Activated CD8-positive, alpha-beta memory T cell treated with anti-CD3 and anti-CD28 coated beads, Interleukin-2, amount 50 U/mL, for 24 hours (primary cell): ENCODE results near the gene CCDC7.
"Not testable (repeated sequence)": the region's sequence is repeated elsewhere in the genome, so short reads cannot be mapped to it uniquely, and the experiment has no call there.

Experiments used
- DNase-seq: peaks from one replicate; pipeline ENCODE4 v3.0.0-alpha.2; 2020; ENCODE audit errors: extremely low read depth

The CCDC7 gene

DNA sequence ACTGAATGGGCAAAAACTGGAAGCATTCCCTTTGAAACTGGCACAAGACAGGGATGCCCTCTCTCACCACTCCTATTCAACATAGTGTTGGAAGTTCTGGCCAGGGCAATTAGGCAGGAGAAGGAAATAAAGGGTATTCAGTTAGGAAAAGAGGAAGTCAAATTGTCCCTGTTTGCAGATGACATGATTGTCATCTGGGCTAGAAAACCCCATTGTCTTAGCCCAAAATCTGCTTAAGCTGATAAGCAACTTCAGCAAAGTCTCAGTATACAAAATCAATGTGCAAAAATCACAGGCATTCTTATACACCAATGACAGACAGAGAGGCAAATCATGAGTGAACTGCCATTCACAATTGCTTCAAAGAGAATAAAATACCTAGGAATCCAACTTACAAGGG lies 116.8 kb downstream of the CCDC7 start:
- not testable (repeated sequence) for DNase-seq

DNA sequence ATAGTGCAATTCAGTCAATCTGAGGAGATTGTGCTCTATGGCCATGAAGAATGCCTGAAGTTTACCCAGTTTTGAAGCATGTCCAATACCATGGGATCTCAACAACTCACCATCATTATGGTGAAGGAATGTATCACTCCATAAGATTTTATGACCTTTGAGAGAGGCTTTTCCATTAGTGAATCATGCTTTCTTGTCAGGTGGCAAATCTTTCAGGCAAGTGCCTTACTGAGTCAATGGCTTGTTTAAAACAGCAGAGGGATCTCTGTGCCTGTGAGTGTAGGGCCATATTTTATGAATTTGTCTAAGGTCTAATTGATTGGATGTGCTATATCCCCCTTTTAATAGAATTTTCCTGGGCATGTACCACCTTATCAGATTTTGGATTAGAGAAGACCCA lies 131.5 kb downstream of the CCDC7 start:
- no peak for DNase-seq

DNA sequence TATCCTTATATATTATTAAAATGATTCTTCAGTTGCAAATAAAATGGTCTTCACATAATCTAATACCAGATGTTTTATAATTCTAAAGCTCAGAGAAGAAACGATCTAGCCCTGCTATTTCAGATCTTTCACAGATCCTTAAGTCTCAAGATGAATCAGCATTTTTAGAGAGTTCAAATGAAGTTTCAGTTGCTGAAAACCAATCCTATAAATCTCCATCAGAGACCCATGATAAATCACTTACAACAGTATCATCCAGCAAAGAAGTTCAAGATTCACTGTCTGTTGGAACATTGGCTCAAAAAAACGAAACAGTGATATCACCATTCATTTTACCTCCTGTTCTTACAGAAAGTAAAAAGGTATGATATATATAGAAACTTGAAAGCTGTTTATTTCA lies 137.0 kb downstream of the CCDC7 start:
- DNase-seq, result no peak

DNA sequence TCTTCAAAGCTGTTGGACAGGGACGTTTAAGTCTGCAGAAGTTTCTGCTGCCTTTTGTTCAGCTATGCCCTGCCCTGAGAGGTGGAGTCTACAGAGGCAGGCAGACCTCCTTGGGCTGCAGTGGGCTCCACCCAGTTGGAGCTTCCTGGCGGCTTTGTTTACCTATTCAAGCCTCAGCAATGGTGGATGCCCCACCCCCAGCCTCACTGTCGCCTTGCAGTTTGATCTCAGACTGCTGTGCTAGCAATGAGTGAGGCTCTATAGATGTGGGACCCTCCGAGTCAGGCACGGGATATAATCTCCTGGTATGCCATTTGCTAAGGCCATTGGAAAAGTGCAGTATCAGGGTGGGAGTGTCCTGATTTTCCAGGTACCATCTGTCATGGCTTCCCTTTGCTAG lies 152.1 kb downstream of the CCDC7 start:
- DNase-seq, result not testable (repeated sequence)

DNA sequence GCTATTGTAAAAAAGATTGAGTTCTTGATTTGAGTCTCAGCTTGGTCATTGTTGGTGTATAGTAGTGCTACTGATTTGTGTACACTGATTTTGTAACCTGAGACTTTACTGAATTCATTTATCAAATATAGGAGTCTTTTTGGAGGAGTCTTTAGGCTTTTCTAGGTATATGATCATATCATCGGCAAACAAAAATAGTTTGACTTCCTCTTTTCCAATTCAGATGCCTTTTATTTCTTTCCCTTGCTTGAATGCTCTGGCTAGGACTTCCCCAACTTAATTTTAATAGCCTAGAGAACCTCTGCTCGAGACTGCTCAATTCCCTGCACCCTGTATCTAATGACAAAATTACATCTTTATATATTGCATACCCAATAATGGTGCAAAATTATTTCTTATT lies 154.4 kb downstream of the CCDC7 start:
- DNase-seq, result no peak

DNA sequence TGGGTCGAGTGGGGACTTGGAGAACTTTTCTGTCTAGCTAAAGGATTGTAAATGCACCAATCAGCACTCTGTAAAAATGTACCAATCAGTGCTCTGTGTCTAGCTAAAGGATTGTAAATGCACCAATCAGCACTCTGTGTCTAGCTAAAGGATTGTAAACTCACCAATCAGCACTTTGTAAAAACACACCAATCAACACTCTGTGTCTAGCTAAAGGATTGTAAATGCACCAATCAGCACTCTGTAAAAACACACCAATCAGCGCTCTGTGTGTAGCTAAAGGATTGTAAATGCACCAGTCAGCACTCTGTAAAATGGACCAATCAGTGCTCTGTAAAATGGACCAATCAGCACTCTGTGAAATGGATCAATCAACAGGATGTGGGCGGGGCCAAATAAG lies 155.6 kb downstream of the CCDC7 start:
- not testable (repeated sequence) for DNase-seq

DNA sequence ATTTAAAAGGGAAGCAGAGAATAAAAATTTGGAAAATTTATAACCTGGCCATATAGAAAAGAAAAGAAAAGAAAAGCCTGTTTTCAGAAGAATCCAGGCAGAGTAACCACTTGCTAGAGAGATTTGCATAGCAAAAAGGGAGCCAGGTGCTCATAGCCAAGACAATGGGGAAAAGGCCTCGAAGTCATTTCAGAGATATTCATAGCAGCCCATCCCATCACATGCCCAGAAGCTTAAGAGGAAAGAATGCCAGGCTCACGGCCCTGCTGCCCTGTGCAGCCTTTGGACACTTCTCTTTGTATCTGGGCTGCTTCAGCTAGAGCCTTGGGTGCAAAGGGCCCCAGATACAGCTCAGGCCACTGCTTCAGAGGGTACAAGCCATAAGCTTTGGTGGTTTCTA lies 159.8 kb downstream of the CCDC7 start:
- no peak for DNase-seq

DNA sequence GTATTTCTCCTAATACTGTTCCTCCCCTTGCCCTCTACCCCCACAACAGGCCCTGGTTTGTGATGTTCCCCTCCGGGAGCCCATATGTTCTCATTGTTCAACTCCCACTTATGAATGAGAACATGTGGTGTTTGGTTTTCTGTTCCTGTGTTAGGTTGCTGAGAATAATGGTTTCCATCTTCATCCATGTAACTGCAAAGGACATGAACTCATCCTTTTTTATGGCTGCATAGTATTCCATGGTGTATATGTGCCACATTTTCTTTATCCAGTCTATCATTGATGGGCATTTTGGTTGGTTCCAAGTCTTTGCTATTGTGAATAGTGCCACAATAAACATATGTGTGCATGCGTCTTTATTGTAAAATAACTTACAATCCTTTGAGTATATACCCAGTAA lies 164.6 kb downstream of the CCDC7 start:
- not testable (repeated sequence) for DNase-seq

DNA sequence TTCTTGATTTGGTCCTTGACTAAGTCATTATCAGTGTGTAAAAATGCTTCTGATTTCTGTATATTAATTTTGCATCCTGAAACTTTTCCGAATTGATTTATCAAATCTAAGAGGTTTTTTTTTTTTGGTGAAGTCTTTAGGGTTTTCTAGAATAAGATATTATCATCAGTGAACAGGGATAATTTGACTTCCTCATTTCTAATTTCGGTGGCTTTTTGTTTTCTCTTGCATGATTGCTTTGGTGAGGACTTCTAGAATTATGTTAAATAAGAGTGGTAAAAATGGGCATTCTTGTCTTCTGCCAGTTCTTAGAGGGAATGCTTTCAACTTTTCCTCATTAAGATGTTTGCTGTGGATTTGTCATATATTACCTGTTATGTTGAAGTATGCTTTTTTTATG lies 170.5 kb downstream of the CCDC7 start:
- DNase-seq, result no peak

DNA sequence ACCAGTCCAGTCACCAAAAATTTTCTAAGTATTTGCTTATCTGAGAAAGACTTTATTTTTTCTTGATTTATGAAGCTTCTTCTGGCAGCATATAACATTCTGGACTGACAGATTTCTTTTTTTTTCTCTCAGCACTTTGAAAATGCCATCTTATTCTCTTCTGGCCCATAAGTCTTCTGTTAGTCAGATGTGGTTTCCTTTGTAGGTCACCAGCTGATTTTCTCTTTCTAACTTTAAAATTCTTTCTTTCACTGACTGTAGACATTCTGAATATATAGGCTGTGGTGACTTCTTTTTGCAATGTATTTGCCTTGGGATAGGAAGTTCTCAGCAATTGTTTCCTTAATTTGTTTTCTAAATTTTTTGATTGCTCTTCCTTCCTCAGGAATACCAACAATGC lies 172.5 kb downstream of the CCDC7 start:
- no peak for DNase-seq

DNA sequence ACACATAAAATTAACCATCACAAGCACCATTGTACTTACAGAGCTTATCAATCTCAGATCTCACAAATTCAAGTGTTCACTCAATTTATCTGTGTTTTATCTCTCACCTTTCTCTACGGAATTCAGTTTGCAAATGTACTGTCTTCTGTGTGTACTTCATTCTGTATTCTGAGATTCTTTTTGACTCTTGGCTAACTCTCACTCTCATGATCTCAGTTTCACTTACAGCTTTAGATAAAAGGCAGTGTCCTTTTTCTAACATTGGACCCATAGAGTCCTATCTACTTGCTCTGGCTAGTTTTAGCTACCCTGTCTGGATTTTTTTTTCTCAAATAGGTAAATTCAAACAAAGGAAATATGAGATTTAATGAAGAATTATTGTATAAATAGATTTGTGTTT lies 176.0 kb downstream of the CCDC7 start:
- no peak for DNase-seq

DNA sequence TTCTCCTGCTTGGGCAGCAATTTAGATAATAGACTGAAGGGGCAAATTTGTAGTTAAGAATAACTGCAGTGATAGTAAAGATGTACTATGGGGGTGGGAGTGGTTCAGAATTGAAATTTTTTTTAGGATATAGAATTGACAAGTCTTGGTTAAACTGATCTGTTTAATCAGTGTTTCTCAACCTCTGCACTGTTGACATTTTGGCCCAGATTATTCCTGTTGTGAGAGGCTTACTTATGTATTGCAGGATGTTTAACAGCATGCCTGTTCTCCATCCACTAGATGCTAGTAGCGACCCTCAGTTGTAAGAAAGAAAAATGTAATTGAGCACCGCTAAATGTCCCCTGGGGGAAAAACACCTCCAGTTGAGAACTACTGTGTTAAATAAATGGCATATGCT lies 176.5 kb downstream of the CCDC7 start:
- DNase-seq, result no peak

DNA sequence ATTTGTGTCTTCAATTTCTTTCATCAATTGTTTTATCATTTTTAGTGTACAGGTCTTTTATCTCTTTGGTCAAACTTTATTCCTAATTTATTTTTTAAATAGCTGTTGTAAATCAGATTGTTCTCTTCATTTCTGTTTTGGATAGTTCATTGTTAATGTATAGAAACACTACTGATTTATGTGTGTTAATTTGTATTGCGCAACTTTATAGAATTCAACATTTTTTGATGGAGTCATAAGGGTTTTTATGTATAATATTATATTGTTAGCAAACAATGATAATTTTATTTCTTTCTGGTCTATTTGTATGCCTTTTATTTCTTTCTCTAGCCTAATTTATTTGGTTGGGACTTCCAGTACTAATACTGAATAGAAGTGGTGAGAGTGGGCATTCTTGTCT lies 181.2 kb downstream of the CCDC7 start:
- DNase-seq, result no peak

DNA sequence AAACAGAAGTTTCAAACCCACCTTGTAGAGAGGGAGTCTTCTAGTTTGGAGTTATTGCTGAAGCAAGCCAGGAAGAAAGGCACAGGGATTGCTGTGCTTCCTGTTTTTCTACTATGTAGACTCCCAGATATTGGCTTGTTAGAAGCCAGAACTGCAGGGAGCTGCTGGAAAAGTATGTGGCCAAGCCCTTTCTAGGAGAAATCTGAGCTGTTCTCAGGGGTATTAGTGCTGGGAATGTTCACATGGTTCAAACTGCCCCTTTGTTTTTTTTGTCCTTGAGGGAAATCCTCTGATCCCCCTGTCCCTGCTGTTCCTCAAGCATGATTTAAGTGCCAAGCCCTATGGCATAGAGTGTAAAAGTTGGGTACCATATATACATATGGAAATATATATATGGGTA lies 184.0 kb downstream of the CCDC7 start:
- no peak for DNase-seq

DNA sequence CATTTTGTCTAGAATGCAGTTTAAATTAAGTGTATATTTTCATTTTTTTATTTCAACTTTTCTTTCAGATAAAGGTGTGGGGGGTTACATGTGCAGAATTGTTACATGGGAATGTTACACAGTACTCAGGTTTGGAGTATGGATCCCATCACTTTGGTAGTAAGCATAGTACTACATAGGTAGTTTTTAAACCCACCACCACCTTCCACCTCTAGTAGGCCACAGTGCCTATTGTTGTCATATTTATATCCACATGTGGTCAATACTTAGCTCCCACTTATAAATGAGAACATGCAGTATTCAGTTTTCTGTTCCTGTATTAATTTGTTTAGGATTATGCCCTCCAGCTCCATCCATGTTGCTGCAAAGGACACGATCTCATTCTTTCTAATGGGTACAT lies 200.6 kb downstream of the CCDC7 start:
- DNase-seq, result no peak

DNA sequence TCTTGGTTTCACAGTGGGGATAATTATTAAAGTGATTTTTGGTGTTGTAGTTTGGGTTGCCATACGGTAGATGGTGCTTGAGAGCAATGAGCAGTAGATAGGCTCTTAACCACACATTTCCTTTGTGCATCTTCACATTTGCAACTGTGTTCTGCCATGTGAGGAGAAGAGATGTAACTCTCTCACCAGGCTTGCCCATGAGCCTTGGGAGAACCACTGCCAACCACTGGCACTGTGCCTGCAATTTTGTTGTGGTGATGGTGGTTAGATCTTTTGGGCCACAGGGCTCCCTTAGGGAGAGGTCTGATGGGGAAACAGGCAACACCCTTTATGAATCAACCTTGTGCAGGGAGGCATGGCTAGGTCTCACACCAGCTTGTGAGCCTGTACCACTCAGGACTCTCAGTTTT lies 204.3 kb downstream of the CCDC7 start:
- DNase-seq, result no peak

DNA sequence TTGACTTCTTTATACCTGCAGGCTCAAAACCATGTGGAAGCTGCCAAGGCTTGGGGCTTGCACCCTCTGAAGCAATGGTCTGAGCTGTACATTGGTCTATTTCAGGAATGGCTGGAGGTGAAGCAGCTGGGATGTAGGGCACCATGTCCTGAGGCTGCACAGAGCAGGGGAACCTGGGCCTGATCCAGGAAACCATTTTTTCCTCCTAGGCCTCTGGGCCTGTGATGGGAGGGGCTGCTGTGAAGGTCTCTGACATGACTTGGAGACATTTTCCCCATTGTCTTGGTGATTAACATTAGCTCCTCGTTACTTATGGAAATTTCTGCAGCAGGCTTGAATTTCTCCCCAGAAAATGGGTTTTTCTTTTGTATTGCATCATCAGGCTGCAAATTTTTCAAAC lies 211.5 kb downstream of the CCDC7 start:
- not testable (repeated sequence) for DNase-seq

DNA sequence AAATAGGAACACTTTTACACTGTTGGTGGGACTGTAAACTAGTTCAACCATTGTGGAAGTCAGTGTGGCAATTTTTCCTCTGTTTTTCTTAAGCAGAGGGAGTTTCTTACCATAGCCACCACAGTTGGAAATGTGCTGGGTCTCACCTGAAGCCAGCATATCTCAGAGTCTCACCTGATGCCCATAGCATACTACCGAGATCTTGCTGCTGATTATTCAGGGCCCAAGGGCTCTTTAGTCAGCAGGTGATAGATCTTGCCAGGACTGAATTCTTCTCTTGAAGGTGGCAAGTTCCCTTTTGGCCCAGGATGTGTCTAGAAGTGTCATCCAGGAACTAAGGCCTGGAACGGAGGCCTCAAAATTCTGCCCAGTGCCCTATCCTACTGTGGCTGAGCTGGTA lies 215.4 kb downstream of the CCDC7 start:
- DNase-seq, result no peak

DNA sequence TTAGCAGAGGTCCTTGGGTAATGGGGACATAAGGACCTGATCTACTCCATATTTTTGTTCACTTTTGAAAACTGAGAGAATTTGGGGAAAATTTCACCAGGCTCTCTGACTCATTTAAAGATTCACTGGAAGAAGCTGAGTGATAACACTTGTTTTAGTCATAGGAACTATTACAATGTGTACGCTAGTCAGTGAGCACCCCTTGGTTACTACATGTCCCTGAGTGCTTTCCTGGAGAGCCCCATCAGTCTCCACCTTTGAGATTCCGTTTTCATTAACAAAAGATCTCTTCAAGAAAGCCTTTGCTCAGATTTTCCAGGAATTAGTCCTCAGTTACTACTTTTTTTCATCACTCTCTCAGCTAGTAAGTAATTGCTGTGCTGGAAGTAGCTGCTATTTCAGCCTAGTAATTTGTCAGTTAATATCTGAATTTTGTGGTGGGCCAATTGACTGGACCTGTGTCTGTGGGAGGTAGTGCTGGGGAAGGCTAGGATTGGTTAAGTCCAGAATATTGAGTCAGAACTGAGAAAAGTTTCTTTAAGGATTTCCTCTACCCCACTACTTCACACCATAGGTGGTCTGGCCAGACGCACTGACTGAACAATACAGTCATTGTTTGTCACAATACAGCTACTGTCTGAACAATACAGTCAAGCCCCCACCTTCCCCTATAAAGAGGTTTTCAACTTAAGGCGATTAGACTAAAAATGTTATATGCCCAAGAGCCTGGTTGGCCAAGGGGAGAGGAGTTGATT lies 235.0 kb downstream of the CCDC7 start:
- no peak for DNase-seq

DNA sequence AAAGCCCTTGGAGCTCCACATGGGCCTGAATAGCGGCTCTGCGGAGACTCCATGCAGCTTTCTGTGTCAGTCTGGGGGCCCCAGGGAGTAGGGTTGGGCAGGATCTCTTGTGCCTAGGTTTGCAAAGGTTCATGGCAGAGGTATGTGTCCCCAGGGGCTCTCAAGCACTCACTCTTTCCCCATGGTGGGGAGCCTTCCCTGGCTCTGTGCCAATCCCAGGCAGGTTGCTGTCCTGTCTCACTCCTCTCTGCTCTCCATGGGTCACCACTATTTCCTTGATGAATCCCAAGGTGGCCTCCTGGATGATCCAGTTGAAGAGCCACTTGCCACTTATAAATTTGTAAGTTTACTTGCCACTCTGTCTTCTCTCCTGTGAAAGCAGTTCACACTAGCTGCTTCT lies 238.4 kb downstream of the CCDC7 start:
- no peak for DNase-seq

DNA sequence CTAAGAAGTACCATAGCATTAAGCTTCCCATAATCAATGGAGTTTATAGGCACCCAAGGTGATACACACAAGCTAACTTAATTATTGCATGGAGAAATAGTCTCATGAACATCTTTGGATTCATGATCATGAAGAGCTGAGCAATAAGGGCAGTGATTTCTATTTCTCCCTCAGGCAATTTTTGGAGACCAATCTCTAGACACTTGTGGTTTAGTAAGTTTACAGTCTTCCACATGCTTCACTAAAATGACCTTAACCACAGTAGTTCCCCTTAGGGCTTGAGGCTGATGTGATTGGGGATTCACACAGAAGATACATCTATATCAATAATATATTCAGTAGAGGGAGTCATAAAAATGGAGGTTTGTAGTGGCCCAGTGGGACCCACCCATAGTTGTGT lies 241.2 kb downstream of the CCDC7 start:
- DNase-seq, result no peak

DNA sequence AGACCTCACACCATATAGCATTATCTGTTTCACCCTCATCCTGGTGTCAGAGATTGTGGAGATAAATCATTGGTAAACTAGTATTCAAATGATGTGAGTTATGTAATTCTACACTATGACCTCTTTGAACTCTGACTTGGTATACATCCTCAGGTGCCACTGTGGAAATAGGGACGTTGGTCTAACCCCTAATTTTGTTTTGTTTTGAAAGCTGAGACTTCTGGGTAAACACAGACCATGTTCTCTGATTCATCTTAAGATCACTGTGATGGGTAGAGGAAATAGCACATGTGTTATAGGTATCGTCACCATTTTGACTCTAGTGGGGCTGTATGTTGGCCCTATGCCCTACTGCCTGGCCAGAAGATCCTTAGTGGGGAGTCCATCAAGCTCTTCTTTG lies 241.6 kb downstream of the CCDC7 start:
- no peak for DNase-seq

DNA sequence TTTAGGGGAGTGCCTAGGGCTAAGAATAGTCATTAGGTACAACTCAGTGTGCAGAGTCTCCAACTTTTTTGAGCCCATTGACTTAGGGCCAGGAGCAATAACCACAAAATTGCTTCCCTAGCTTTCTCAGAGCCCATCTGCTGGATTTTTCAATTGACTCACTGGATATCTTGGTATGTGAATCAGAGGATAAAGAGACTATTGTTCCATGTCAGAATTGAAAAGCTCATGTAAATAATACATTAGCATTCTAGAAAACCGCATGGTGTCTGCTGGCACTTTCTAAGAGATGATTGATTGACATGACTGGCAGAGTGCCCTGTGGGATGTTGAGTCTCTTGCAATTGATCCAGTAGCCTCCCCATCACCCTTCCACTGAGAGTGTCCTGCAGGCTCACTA lies 246.2 kb downstream of the CCDC7 start:
- DNase-seq, result no peak

DNA sequence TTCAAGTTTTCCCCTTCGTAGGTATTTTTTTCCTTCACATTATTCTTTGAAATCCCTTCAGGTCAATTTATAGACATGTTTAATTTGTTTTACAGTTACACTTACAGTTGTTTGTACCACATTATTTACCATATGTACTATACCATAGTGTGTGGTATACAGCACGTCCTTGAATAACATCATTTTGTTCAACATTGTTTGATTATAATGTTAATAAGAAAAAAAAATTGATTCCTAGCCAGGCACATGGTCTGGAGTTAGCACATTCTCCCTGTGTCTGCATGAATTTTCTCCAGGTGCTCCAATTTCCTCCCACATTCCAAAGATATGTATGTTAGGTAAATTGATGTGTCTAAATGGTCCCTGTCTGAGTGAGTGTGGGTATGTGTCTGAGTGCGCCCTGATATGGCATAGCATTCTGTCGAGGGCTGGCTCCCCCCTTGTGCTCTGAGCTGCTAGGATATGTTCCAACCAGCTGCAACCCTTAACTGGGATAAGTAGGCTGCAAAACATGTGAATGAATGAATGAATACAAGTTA lies 247.6 kb downstream of the CCDC7 start:
- no peak for DNase-seq
